C1 segment of cervical spinal cord (tissue), 14 donors: ENCODE measurements around the gene CLCF1.

Source experiments
- DNase-seq, 14 donors: peaks; one replicate each; lab custom pipeline; 2025; lab: John Stamatoyannopoulos, UW

The CLCF1 gene

GRCh38 chr11:67396259-67396581, 22.8 kb upstream of the CLCF1 start:
- DNase-seq, result no peak

GRCh38 chr11:67395555-67396258, 22.3 kb upstream of the CLCF1 start:
- DNase-seq, result no peak

- DNase-seq, result no peak
These were observed 20.6 kb upstream of the CLCF1 start for GRCh38 chr11:67393990-67394389.

GRCh38 chr11:67393437-67393836, 20.0 kb upstream of the CLCF1 start:
- no peak for DNase-seq

DNA sequence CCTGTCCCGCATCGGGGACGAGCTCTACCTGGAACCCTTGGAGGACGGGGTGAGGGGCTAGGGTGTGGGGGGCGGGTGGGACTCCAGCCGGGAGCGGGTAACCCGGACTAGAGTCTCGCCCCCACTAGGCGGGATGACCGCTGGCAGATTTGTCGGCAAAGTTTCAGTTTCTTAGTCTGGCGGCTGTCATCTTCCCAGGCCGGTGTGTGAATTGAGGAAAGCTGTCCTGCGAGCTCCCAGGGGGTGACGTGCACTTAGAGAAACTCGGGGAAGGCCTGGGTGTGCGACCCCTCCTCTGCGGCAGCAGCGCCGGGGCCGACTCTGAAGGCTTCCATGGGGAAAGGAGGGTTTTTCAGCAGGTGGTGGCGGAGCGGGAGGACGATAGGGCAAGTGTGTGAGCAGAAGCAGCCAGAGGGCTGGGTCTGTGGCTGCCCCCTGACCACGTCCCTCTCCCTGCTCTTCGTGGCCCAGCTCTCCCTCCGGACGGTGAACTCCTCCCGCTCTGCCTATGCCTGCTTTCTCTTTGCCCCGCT, 18.9 kb upstream of the CLCF1 start:
- DNase-seq, result no peak

- peak; percentile 47 to 97 (median 88) for DNase-seq
These were observed 18.1 kb upstream of the CLCF1 start, which contains the start of gene RAD9A for GRCh38 chr11:67391304-67392182. RAD9A (plus strand) TSS chr11:67391986; CDS start chr11:67392045, 59 bp downstream.

DNA sequence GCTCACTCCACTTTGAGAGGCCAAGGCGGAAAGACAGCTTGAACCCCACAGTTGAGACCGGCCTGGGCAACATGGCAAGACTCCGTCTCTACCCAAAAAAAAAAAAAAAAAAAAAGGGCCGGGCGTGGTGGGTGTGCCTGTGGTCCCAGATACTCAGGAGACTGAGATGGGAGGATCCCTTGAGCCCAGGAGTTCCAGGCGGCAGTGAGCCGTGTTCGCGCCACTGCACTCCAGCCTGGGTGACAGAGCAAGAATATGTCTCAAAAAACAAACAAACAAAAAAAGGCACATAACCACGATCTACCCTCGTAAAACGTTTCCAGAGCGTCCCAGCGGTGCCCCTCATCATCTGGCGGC, 17.5 kb upstream of the CLCF1 start:
- DNase-seq, result no peak

DNA sequence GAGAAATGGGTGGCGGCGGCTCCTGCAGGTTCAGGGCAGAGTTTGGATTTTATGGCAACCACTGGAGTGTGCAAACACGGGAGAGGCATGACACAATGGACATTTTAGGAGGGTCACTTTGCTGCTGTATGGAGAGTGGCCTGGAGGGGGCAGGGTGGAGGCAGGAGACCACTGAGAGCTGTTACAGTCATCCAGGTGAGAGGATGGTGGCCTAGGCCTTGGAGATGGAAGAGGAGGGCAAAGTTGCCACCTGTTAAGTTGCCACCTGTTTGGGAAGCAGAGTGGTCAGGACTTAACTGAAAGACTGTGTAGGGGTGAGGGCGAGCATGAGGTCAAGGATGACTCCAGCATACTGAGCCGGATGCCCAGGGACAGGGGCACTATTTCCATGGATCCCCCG, 16.1 kb upstream of the CLCF1 start:
- DNase-seq, result no peak

GRCh38 chr11:67387518-67387917, 14.1 kb upstream of the CLCF1 start:
- DNase-seq, result no peak

DNA sequence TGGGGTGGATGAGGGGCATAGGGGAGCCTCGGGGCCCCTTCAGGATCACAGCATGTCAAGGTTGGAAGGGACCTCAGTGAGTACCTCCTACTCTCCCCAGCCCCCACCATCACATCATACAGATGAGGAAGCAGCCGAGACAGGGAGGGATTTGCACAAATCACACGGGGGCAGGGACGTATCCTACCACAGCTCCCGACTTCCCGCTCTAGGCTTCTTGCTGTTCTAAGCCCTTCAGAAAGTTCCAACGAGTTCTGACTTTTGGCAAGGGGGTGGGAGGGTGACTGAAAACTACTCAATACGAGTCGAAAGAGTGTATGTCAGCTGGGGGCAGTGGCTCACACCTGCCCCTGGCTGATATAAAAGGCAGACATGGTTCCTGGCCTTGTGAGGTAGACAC, 13.7 kb upstream of the CLCF1 start:
- DNase-seq, result no peak

DNA sequence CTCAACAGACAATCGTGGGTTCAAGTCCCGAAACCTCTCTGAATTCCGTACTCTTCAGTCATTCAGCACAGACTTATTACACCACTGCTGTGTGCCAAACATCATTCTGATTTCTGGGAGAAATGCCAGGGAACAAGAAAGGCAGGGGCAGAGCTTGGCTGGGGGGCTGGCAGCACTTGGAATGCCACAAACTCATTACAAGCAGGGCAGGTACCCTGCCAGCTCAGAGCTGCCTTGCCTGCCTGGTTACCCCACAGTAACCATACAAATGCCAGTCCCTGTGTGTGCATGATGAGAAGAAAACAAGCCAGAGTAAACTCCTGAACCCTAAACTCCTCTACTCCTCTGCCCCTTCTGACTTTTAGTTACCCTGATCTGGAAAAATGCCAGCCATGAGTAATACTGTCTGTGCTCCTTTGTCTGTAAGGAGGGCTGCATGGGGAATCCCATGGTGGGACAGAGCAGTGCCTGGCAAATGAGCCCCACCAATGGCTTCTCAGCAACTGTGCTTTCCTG, 11.5 kb upstream of the CLCF1 start:
- DNase-seq, result peak in 8 of 14 donors; percentile 18 to 64 (median 32)

GRCh38 chr11:67382276-67383136, 9.1 kb upstream of the CLCF1 start:
- peak in 12 of 14 donors; percentile 19 to 78 (median 54) for DNase-seq

GRCh38 chr11:67381244-67381972, 8.0 kb upstream of the CLCF1 start:
- no peak for DNase-seq

DNA sequence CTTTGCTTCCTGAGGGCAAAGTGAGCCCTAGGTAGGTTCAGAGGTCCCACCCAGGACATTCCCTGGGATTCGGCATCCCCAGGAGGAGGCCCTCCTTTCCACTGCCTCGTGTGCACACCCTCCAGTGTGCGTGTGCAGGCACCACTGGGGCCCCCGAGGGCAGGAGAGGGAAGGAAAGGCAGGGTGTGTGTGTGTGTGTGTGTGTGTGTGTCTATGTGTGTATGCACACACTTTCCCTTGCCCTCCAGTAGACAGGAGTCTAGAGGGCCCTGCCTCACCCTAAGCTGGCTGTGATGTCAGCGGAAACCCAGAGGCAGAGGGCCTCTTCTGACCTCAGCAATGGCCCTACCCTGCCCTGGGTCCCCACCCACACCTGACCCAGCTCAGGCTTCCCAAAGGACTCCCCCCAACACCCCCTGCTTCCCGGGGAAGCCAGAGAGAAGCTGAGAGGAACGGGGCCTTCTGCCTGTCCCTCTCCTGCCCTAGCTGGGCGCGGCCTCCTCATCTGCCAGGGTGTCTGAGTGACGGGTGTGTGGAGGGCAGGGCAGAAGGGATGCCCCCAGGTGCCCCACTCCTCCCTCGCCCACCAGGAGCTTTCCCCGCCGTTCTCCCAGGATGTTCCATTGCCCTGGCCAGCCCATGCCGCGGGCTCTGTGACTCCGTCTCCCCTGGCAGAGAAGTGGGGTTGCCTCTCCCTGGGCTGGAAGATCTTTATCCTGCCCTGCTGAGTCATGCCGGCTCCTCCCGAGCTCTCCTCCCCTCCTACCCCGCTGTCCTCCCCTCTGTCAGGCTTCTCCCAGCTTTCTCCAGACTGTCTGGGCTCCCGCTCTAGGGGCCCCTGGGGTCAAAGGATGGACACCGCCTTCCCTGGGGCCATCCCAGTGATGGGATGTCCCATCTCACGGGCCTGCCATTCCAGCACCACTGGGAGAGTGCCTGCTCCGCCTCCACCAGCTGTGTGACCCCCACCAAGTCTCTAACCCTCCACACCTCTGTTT, 6.0 kb upstream of the CLCF1 start:
- peak in 1 of 14 donors; percentile 26 for DNase-seq

DNA sequence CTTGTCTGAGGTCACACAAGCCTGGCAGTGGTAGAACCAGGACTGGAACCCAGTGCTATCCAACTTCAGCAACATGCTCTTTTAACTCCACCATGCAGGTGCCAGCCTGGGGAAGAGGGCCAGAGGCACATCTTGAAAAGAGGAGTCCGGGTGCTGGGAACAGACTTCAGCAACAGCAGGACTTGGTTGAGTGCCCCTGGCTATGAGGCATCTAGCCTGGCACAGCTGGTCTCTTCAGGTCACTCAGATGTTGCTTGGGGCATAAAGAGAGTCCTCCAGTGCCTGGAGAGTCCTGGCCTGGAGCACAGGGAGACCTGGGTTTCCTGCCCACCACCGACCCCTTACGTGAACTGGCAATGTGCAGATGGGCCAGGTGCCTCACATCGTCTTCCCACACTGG, 5.1 kb upstream of the CLCF1 start:
- DNase-seq, result no peak

DNA sequence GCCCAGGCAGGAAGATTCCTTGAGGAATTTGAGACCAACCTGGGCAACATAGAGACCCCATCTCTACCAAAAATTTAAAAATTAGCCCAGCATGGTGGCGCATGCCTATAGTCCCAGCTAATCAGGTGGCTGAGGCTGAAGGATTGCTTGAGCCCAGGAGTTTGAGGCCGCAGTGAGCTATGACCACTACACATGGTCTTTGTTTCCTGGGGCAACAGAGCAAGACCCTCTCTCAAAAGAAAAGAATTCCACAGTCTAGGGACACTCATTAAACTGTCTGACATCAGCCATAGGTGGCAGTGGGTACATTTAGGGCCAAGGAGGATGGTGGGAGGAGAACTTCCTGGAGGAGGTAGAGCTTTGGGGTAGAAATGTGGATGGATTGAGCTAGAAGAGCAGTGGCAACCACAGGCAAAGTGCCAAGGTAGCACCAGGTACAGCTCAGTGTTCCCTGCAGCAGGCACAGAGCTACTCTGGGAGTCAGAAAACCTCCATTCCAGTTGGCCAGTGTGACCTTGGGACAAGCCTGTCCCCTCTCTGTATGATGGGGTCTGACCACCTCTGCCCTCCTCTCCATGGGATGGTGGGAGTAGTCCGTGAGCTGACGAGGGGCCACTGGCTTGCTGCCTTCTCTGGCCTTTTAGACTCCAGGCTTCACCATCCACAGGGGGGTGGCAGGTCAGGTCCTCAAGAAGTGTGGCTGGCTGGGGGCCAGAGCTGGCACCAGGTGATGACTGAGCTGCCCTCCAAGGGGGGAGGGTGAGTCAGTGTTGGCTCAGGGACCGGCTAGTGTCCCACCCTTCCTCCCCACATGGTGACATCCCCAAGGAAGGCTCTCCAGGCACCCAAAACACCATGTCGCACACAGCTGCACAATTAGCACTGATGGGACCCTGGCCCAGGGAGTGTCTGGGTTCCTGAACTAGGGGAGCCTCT, 3.7 kb upstream of the CLCF1 start:
- no peak for DNase-seq

DNA sequence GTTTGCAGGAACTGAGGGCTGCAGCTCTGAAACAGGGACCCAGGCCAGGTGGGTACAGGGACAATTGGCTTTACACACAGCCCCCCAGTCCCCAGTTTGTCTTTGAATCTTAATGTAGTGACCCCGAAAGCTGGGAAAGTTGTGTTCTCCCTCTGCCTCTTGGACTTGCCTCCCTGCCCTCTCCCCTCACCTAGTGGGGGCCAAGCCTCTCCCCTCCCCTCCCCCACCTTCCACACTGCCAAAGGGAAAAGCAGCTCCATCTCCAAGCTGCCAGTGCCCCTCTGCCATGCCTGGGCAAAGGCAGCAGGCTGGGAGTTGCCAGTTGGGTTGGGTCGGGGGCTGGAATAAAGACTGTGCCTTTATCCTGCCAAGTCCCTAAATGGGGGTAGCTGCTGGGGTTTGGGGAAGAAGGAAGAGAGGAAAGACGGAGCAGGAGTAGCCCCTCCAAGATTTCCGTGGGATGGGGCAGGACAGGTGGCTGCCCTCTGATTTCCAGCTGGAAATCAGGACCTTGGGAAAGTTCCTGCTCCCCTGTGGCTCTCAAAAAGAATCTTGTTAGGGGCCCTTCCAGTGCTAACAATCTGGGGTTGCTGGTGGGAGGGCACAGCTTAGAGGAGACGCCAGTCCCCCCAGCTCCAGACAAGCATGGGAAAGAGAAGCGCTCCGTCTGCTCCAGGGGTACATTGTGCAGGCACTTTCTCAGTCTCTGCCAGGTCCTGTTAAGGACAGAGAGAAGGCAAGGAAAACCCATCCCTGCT, 2.8 kb upstream of the CLCF1 start:
- no peak for DNase-seq
